Middle frontal gyrus (tissue), 1 donor: ENCODE results near the gene PTPRD.

Source experiments
- DNase-seq: peaks from one replicate; pipeline ENCODE4 v3.0.0-alpha.2; 2015; ENCODE audit warnings: low spot score; ENCODE audit errors: extremely low spot score

Gene PTPRD

DNA sequence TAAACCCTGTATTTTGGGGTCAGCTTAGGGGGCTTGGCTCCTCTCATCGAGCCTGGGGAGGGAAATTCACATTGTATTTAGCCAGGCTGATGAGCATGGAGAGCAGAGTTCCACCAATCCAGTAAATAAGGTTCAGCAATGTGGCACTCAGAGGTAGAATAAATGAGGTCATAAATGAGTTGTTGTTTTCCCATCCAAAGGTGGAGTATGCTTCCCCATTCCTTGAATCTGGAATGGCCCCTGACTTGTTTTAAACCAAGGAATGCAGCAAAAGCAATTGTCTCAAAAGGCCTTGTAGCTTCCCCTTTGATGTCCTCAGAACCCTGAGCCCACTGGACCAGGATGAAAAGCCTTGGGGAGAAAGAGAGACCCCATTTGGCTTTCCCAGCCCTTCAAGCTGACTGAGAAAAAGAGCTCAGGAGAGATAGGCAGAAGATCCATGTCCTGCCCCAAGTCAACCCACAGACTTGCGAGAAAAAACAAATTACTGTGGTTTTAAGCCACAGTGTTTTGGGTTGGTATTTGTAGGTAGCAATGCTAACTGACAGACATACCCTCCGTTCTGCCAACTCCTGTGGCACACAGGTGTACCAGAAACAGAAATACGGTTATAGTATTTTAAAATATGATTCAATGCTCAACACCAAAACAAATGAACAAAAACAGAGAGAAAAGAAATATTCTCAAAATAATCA is 2247.2 kb downstream of the PTPRD start:
- no peak for DNase-seq

DNA sequence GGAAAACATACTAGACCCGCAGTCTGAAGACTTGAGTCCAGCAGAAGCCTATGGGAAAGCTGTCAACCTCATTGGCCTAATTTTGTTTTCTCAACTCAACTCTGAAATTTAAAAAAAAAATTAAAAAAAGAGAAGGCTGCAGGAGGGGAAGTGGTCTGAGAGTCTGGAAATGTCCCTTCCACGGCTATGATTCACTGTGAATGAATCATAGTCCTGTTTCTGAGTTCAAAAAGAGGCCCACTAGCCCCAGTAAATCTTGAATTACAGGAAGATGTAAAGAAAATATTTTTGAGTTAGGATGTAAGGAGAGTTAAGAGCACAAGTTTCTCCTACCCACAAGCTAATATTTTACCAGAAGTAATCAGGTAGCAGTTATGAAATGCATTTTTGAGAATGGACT is 2247.8 kb downstream of the PTPRD start:
- DNase-seq, result no peak

DNA sequence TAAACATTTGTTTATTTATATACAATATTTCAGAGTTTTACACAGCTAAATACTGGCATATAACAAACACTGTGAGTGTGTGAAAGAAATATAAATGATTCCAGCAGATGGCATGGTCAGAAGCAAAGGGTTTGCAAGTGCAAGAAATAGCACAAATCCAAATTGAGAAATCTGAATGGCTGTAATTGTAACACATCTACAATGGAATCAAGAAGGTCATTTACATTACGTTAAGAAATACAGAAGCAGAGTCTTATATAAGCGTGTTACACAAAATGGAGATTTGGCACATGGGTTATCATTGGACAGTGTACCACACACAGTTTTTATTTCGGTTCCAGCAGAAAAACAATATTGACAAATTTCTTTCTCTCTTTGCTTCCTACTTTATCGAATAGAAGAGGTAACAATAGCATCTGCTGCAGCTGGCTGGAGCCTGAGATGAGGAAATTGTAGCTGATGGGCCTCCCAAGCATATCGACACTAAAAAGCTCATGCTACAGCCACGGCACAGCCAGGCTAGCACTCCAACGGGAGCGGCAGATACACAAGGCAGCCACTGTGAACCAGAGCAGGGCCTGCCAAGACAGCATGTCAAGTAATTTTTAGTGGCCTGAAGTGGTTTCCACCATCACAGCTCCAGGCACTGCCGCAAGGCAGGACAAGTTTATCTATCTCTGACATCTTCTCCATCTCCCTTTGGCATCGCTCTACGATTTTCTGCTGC is 2248.6 kb downstream of the PTPRD start:
- DNase-seq, result no peak

GRCh38 chr9:8362250-8362649 is 2250.6 kb downstream of the PTPRD start:
- no peak for DNase-seq

GRCh38 chr9:8361364-8361763 is 2251.4 kb downstream of the PTPRD start:
- DNase-seq, result no peak

DNA sequence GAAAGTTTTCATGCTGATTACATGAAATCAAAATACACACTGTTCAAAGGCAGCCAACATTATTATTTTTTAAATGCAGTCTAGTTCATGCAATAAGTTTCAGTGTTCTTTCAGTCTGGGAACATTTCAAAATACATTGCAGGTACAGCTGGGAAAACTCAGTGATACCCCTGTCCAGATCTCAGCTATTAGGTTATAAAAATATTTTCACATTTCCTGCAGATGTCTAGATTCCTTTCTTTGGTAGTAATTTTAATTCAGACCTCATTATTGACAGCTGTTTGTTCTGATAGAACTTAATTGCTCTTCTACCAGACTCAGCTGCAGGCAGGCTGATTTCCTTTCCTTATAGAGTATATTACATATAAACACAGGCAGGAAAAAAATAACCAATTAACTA is 2256.4 kb downstream of the PTPRD start:
- DNase-seq, result no peak

DNA sequence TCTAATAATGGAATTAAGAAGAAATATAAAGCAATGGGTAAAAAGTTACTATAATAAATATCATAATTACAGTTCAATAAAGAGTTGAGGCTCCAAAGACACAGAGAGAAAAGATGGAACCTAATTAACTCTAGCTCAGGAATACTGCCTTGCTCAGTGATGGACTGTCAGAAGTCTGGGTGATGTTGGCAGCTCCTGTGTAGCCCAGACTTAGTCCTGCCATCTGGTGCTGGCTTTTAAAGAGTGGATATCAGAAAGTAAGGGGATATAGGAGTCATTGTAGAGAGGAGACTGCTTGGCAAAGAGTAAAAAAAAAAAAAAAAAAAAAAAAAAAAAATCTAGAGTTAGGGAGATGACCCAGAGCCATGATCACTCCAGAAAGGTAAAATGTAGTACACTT is 2261.4 kb downstream of the PTPRD start:
- DNase-seq, result no peak

- DNase-seq, result no peak
Observed at GRCh38 chr9:8349901-8350300, 2262.9 kb downstream of the PTPRD start.

GRCh38 chr9:8349376-8349775 is 2263.4 kb downstream of the PTPRD start:
- no peak for DNase-seq

- DNase-seq, result no peak
Observed at GRCh38 chr9:8348756-8349155, 2264.0 kb downstream of the PTPRD start.

- DNase-seq, result no peak
Observed at GRCh38 chr9:8346296-8346695, 2266.5 kb downstream of the PTPRD start.

DNA sequence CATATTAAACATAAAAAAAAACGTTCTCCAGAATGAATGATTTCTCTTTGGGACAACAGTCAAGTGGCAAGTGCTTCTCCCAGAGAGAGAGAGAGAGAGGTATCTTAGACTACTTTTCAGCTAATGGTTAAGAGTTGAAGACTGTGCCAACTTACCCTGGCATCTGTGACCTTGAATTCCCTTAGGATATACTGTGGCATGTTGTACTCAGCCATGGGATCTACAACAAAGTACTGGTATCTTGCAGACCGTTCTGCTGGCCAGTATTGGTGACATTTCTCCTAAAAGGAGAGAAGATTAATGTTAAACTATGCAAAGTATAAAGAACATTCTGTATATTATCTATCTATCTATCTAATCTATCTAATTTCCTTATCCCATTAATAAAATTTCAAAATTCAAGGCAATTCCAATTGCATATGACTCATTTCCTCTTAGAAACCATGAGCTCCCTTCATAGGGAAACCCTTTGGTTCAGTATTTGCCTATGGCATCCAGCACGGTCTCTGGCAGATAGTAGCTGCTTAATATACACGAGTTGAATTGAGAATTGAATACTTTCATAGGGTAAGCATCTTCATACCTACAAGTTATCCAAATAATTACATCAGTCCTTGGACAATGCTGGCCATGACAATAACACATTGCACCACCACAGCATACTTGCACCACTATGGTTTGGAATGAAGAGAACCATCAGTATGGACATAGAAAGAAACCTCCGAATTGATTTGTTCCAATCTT is 2273.9 kb downstream of the PTPRD start:
- DNase-seq, result no peak

GRCh38 chr9:8337834-8338766 is 2274.7 kb downstream of the PTPRD start:
- no peak for DNase-seq

DNA sequence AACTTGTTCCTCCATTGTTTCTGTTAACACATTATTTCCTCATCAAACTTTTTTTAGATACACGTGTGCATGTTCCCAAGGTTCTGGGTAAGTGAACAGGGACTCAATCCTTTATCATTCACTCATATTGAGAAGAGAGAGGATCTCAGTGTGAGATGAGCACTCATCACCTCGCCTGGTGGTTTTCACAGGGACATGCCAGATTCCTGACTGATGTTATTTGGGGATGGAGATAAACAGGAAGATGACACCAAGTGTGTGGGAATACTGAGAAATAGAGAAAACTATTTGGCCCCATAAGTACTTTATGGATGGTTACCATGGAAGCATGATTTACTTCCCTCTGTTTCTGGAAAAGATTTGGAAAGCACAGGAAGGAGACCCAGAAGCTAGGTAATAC is 2279.9 kb downstream of the PTPRD start:
- DNase-seq, result no peak

DNA sequence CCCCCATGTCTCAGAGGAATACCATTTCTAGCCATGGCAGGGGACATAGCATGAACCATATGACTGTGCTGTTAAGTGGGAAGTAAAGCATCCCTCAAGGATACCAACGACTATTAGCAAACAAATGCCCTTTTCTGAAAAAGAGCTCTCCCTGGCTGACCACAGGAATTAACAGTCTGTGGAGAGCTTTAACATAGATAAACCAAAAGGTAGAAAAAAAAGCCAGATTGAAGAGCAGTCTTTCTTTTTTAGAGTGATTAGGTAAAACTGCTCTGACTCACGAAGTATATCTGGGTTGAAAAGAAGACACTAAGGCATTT is 2280.5 kb downstream of the PTPRD start:
- DNase-seq, result no peak

GRCh38 chr9:8331507-8332330 is 2281.1 kb downstream of the PTPRD start:
- DNase-seq, result no peak

DNA sequence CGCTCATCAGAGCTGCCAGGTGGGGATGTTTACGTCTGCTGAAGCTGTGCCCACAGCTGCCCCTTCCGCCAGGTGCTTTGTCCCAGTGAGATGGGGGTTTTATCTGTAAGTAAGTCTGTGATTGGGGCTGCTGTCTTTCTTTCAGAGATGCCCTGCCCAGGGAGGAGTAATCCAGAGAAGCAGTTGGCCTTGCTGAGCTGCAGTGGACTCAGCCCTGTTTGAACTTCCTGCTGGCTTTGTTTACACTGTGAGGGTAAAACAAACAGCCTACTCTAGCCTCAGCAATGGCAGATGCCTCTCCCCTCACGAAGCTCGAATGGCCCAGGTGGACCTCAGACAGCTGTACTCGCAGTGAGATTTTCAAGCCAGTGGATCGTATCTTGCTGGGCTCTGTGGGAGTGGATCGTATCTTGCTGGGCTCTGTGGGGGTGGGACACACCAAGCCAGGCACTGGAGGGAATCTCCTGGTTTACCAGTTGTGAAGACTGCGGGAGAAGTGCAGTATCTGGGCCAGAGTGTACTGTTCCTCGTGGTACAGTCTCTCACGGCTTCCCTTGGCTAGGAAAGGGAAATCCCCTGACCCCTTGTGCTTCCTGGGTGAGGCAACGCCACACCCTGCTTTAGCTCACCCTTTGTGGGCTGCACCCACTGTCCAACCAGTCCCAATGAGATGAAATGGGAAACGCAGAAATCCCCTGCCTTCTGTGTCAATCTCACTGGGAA is 2283.1 kb downstream of the PTPRD start:
- DNase-seq, result no peak

DNA sequence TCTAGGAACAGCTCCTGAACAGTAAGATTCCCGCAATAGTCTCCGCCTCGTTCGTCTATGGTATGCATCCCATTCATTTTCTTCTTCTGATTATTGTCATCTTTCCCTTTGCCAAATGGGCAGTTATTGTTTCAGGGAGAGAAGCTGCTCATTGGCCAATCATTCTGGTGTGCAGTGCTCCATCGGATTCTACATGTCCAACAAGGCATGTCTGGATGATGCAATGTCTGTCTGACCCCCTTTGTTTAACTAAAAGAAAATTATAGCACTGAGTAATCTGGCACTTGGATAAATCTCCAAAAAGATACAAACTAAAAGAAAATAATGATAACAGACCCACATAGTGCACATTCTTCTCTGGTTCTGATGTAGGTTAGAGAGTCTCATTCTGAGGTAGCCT is 2297.6 kb downstream of the PTPRD start:
- DNase-seq, result no peak

- no peak for DNase-seq
Observed at GRCh38 chr9:8309258-8309657, 2303.5 kb downstream of the PTPRD start.

GRCh38 chr9:8304720-8305119 is 2308.1 kb downstream of the PTPRD start:
- DNase-seq, result no peak
